GM13977 (cell line): ENCODE measurements around the gene UNCX.

Experiments
- DNase-seq: peaks from one replicate; pipeline ENCODE4 v3.0.0; 2012; ENCODE audit warnings: low spot score
- CTCF ChIP-seq: IDR thresholded peaks from 2 replicates; pipeline ENCODE4 v1.5.1; 2012; ENCODE audit warnings: mild to moderate bottlenecking, control low read depth; ENCODE audit not compliant: insufficient read depth; ENCODE audit errors: extremely low read depth, missing control alignments
- in situ Hi-C: fragments of 300-500 bp; cut with MboI; formaldehyde crosslinking; loops from one replicate; pipeline ENCODE4 v1.12.0; 2022; ENCODE audit warnings: low sequenced_read_pairs, low pct_unique_long_range_greater_than_20kb, mixed read lengths, inconsistent platforms; ENCODE audit not compliant: unreplicated experiment

UNCX gene

GRCh38 chr7:1240517-1241257 is 8.0 kb downstream of the UNCX start:
- no peak for DNase-seq
- no peak for TF ChIP-seq CTCF
- in situ Hi-C loops, result loop anchor here (25.0 kb wide), 1 partner anchor 172 kb away; no protein-coding TSS in a partner anchor

- no peak for DNase-seq
- TF ChIP-seq CTCF, result no peak
- in situ Hi-C loops, result loop anchor here (25.0 kb wide), 1 partner anchor 171 kb away; no protein-coding TSS in a partner anchor
These were observed 8.6 kb downstream of the UNCX start for GRCh38 chr7:1241258-1241602.

GRCh38 chr7:1241603-1242255 is 9.1 kb downstream of the UNCX start:
- in situ Hi-C loops, result loop anchor here (25.0 kb wide), 1 partner anchor 171 kb away; no protein-coding TSS in a partner anchor
- DNase-seq, result no peak
- TF ChIP-seq CTCF, result no peak

DNA sequence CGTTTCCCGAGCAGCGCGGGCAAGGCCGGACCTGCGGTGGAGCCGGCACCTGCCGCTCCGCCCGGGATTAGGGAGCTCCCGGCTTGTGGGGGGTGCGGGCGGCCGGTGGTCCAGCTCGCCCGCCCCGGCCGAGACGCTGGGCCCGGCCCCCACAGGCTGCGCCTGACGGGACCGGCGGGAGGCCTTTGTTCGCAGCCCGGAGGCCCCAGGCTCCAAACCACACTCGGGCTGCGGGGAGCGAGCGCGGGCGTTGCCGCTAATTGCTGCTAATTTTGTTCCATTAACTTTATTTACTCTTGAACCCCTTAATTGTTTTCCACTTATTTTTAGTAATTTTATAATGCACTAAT is 9.6 kb downstream of the UNCX start:
- no peak for TF ChIP-seq CTCF
- no peak for DNase-seq
- in situ Hi-C loops, result loop anchor here (25.0 kb wide), 1 partner anchor 170 kb away; no protein-coding TSS in a partner anchor

DNA sequence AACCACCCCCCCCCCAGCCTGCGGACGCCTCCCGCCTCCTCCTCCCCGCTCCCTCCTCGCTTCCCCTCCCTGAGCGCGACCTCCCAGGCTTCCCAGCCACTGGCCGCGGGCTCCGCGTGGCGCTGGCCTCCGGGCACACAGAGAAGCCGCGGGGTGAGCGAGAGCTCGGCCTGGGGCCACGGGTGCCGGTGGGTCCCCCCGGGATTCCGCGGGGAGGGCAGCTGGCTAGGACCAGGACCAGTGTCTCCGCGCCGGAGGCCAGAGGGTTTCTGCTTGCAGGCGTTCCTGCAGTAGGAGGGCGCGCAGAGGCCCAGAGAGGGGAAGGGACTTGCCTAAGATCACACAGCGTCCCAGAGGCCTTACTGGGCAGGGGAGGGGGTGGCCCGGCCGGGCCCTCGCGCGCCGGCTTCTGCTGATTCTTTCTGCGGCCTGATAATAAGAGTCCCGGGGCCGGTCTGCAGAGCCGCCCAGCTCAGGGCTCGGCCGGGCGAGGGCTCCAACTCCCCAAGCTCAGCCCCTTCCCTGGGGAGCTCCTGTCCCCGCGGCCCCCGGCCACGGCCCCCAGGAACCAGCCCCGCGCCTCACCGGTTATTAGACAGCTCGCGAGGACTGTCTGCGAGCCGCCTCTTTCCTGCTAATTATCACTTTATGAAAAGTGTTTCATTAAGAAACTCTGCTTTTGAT is 10.1 kb downstream of the UNCX start:
- in situ Hi-C loops, result loop anchor here (25.0 kb wide), 1 partner anchor 170 kb away; no protein-coding TSS in a partner anchor
- DNase-seq, result no peak
- TF ChIP-seq CTCF, result no peak

DNA sequence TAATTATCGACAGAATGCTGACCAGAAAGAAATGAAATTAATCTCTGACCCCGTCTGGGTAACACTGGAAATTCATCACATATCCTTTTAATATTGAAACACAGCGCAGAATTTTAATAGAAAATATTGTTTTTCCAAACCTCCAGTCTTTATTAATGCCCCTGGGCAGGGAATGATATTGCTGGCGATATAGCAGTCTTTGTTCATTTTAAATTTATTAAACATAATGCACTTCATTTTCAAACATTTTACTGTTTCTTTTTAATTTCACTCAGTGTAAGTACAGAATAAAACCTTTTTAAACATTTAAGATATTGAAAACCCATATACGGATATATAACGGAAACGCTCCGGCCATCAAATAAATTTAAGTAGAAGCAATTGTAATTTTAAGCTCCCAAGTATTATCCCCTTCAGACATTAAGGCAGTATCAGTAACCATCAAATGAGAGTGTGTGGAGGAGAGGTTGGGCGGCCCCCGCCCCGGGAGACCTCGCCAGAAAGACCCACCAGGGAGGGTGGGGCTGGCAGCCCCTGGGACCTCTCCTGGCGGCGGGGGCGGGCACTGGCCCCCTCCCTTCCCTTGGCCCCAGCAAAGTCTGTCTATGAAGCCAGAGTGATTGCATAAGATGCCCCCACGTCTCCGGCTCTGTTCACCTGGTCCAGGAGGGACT is 10.8 kb downstream of the UNCX start:
- in situ Hi-C loops, result loop anchor here (25.0 kb wide), 1 partner anchor 169 kb away; no protein-coding TSS in a partner anchor
- TF ChIP-seq CTCF, result no peak
- DNase-seq, result no peak
